ENCODE measurements around the gene PARD3. TPM values are rescaled to one million over a fixed set of nuclear protein-coding genes. Genes with fewer than 3 reads are reported as not detected.

Gene PARD3
- total RNA-seq, 4 donors from 2014 or later: 42.6 to 63.6 (median 55.2) TPM

GRCh38 chr10:34624323-34625153 is 190.6 kb downstream of the PARD3 start:
- Histone ChIP-seq H3K27ac (no peak overlapping the region), H3K4me1 (peaks cover 0 to 44% (median 12%) of the 10 kb centered on the region in 4 donors), H3K9me3 (no peaks in the 10 kb centered on the region), H3K27me3 (no peaks in the 10 kb centered on the region), H3K36me3 (no peaks in the 10 kb centered on the region), H3K4me3 (no peak overlapping the region)
- TF ChIP-seq CTCF (IDR thresholded peaks at IDR 0.05) (no peak), EP300 (IDR thresholded peaks at IDR 0.05) (no peak), POLR2A (IDR thresholded peaks at IDR 0.05) (no peak)
- no peak for DNase-seq (ENCODE audit: low spot score in 2 of 2)
- 79 to 81% methylated on average over 12 of the region's 12 CpGs for WGBS, 2 donors

DNA sequence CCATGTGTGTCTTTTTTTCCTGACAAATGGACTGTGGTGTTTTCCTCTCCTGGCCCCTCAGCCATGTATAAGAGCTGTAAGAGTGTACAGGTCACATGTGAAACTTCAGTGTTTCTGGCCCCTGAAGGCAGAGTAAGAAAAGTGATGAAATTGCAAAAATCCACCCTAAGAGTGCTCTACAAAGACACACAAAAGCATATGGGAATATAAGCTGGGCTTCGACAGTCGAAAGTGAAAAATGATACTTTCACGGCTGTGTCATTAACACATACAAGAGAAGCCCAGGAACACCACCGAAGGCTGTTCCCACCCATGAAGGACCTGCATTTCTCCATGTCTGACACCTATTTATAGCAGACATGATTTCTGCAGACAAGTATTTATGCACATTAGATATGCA is 192.2 kb downstream of the PARD3 start:
- no peak overlapping the region for H3K27ac ChIP-seq
- TF ChIP-seq POLR2A (IDR thresholded peaks at IDR 0.05): no peak
- TF ChIP-seq CTCF (IDR thresholded peaks at IDR 0.05): no peak
- no peak for TF ChIP-seq EP300 (IDR thresholded peaks at IDR 0.05)
- 88 to 91% methylated on average over 4 of the region's 4 CpGs for WGBS, 2 donors

GRCh38 chr10:34618611-34619010 is 196.5 kb downstream of the PARD3 start:
- TF ChIP-seq POLR2A (IDR thresholded peaks at IDR 0.05) (no peak), EP300 (IDR thresholded peaks at IDR 0.05) (no peak), CTCF (IDR thresholded peaks at IDR 0.05) (no peak)
- Histone ChIP-seq H3K4me1 (peaks cover 0 to 14% (median 0%) of the 10 kb centered on the region in 4 donors), H3K27me3 (no peaks in the 10 kb centered on the region), H3K9me3 (no peaks in the 10 kb centered on the region), H3K36me3 (no peaks in the 10 kb centered on the region), H3K4me3 (no peak overlapping the region), H3K27ac (no peak overlapping the region)
- no peak for DNase-seq (ENCODE audit: low spot score in 2 of 2)
- 83 to 91% methylated on average over 2 of the region's 2 CpGs for WGBS, 2 donors

More for the DNA sequence above, 192.2 kb downstream of the PARD3 start:
- Histone ChIP-seq H3K36me3 (no peaks in the 10 kb centered on the region), H3K9me3 (no peaks in the 10 kb centered on the region), H3K4me3 (no peak overlapping the region), H3K27me3 (no peaks in the 10 kb centered on the region), H3K4me1 (peaks cover 0 to 28% (median 9%) of the 10 kb centered on the region in 4 donors)
- no peak for DNase-seq (ENCODE audit: low spot score in 2 of 2)

DNA sequence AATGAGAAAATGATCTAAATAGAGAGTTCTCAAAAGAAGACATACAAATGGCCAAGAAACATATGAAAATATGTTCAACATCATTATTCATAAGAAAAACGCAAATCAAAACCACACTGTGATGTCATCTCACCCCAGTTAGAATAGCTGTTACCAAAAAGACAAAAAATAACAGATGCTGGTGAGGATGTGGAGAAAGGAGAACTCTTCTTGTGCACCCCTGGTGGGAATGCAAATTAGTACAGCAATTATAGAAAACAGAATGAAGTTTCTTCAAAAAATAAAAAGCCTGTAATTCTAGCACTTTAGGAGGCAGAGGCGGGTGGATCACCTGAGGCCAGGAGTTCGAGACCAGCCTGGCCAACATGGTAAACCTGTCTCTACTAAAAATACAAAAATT is 199.3 kb downstream of the PARD3 start:
- TF ChIP-seq POLR2A (IDR thresholded peaks at IDR 0.05) (no peak), CTCF (IDR thresholded peaks at IDR 0.05) (no peak), EP300 (IDR thresholded peaks at IDR 0.05) (no peak)
- H3K27me3 ChIP-seq: no peaks in the 10 kb centered on the region
- 89 to 96% methylated on average over 3 of the region's 3 CpGs for WGBS, 2 donors

DNA sequence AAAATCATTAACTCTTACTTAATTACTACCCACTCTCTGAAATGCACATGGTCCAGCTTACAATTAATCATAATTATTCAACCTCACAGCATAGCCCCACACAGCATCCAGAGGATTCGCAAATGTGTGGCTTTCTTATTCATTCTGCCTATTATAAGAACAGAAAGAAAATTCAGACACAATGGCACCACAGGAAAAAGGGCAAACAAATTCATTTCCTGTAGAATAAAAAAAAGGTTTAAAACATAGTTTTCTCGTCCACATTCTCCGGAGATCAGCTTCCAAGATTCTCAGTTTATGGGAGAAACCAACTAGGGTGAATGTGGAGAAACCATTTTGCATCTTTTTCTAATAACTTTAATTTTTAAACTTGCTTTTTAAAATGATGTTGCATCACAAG is 201.6 kb downstream of the PARD3 start:
- no peaks in the 10 kb centered on the region for H3K36me3 ChIP-seq
- no peak for TF ChIP-seq EP300 (IDR thresholded peaks at IDR 0.05)
- H3K27ac ChIP-seq: no peak overlapping the region
- no peaks in the 10 kb centered on the region for H3K27me3 ChIP-seq
- H3K4me3 ChIP-seq: no peak overlapping the region
- H3K4me1 ChIP-seq: peaks cover 0 to 3% (median 0%) of the 10 kb centered on the region in 4 donors
- WGBS, 2 donors: 78 to 85% methylated on average over 3 of the region's 3 CpGs
- no peaks in the 10 kb centered on the region for H3K9me3 ChIP-seq
- no peak for DNase-seq (ENCODE audit: low spot score in 2 of 2)

More for the DNA sequence above, 199.3 kb downstream of the PARD3 start:
- no peaks in the 10 kb centered on the region for H3K9me3 ChIP-seq
- no peak overlapping the region for H3K27ac ChIP-seq
- no peaks in the 10 kb centered on the region for H3K36me3 ChIP-seq
- peaks cover 0 to 3% (median 0%) of the 10 kb centered on the region in 4 donors for H3K4me1 ChIP-seq
- no peak overlapping the region for H3K4me3 ChIP-seq
- DNase-seq (ENCODE audit: low spot score in 2 of 2): no peak
